Endothelial cell of umbilical vein (primary cell): ENCODE data around the gene PLOD1. TPM values are rescaled to one million over a fixed set of nuclear protein-coding genes. Genes with fewer than 3 reads are reported as not detected.

Source experiments
- BruUV-seq: library from RNA; stranded (reverse); fragments of 400-500 nt; replicated peaks from 2 replicates; lab custom pipeline; 2021; lab: Mats Ljungman, UMichigan
- CTCF ChIA-PET: fragments of 300-600, 350-600 bp; sonication (Branson Sonifier 250); formaldehyde crosslinking; loops from one replicate; lab custom pipeline; 2021; ENCODE audit warnings: antibody characterized with exemption, inconsistent platforms; lab: Charles Lee
- POLR2A ChIA-PET: fragments of 300-600, 350-600 bp; sonication (Branson Sonifier 250); formaldehyde crosslinking; loops from one replicate; lab custom pipeline; 2021; ENCODE audit warnings: antibody characterized with exemption, inconsistent platforms; lab: Charles Lee
- DNase-seq: peaks from one replicate; pipeline ENCODE4 v3.0.0-alpha.2; 2011; ENCODE audit warnings: low read depth, low spot score
- FAIRE-seq: peaks from 2 replicates; lab custom pipeline; 2011; peaks lifted over from hg19 to GRCh38; lab: Jason Lieb, UNC
- H2AFZ ChIP-seq: 2 replicates; pipeline ENCODE4 v1.6.0; 2012; ENCODE audit warnings: low read depth, low read length, control low read depth, inconsistent platforms
- H3K27ac ChIP-seq: 2 replicates; pipeline ENCODE4 v1.5.1; 2011; ENCODE audit warnings: low read depth, mild to moderate bottlenecking, control low read depth, low read length, moderate library complexity; ENCODE audit not compliant: insufficient read depth
- H3K27me3 ChIP-seq, 2 experiments: 2 replicates each; pipeline versions ENCODE4 v1.6.0 to v1.6.1; 2011; ENCODE audit warnings: low read length in 2 of 2, mixed read lengths in 1 of 2; ENCODE audit not compliant: control insufficient read depth in 2 of 2, insufficient read depth in 2 of 2
- H3K36me3 ChIP-seq, 2 experiments: 2 replicates in 1 of 2; 3 replicates in 1 of 2; pipeline ENCODE4 v1.5.1; 2011; ENCODE audit warnings: low read length in 2 of 2, mild to moderate bottlenecking in 1 of 2, moderate library complexity in 1 of 2; ENCODE audit not compliant: control insufficient read depth in 2 of 2, insufficient read depth in 2 of 2; ENCODE audit errors: extremely low read depth in 1 of 2
- H3K4me1 ChIP-seq: 3 replicates; pipeline ENCODE4 v1.5.1; 2011; ENCODE audit warnings: mild to moderate bottlenecking, low read length; ENCODE audit not compliant: control insufficient read depth, insufficient read depth; ENCODE audit errors: extremely low read depth
- H3K4me2 ChIP-seq: 2 replicates; pipeline ENCODE4 v1.6.1; 2011; ENCODE audit warnings: low read length, control low read depth, mixed read lengths; ENCODE audit not compliant: insufficient read depth
- H3K4me3 ChIP-seq, 3 experiments: fragments of 200-600 bp in 1 of 3; sonication (generic), shearing (Covaris generic) in 1 of 3; replicated peaks in 1 of 3; 2 replicates each; pipeline ENCODE4 v1.5.1; 2011 to 2016; ENCODE audit warnings: control low read depth in 3 of 3, low read length in 3 of 3, mild to moderate bottlenecking in 2 of 3, inconsistent platforms in 1 of 3, low read depth in 1 of 3, moderate library complexity in 1 of 3; ENCODE audit not compliant: insufficient read depth in 1 of 3
- H3K79me2 ChIP-seq: 2 replicates; pipeline ENCODE4 v1.6.0; 2012; ENCODE audit warnings: low read length, inconsistent platforms; ENCODE audit not compliant: control insufficient read depth, insufficient read depth
- H3K9ac ChIP-seq: replicated peaks from 2 replicates; pipeline ENCODE3; 2011; ENCODE audit warnings: low read length, control low read depth; ENCODE audit not compliant: insufficient read depth; ENCODE audit errors: extremely low read depth
- H3K9me1 ChIP-seq: replicated peaks from 3 replicates; pipeline ENCODE4 v1.6.0; 2011; ENCODE audit warnings: mild to moderate bottlenecking, low read length; ENCODE audit not compliant: control insufficient read depth, insufficient read depth; ENCODE audit errors: extremely low read depth
- H3K9me3 ChIP-seq: replicated peaks from 2 replicates; pipeline ENCODE4 v1.5.1; 2012; ENCODE audit warnings: low read length, inconsistent platforms; ENCODE audit not compliant: control insufficient read depth, insufficient read depth
- H4K20me1 ChIP-seq: replicated peaks from 2 replicates; pipeline ENCODE3; 2011; ENCODE audit warnings: mild to moderate bottlenecking, low read length; ENCODE audit not compliant: control insufficient read depth, insufficient read depth; ENCODE audit errors: extremely low read depth
- CTCF ChIP-seq, 2 donors: IDR thresholded peaks; 1 replicate in 1 of 2; 2 replicates in 1 of 2; pipeline ENCODE4 v1.5.1; 2011; ENCODE audit warnings: low read length in 2 of 2, mild to moderate bottlenecking in 2 of 2, moderate library complexity in 2 of 2, control low read depth in 1 of 2, inconsistent platforms in 1 of 2, low read depth in 1 of 2; ENCODE audit not compliant: insufficient read depth in 1 of 2; ENCODE audit errors: extremely low read depth in 1 of 2
- EZH2 ChIP-seq: IDR thresholded peaks from 2 replicates; pipeline ENCODE4 v1.6.1; 2012; ENCODE audit warnings: borderline replicate concordance, low read depth, mild to moderate bottlenecking, moderate library complexity, low read length, inconsistent platforms; ENCODE audit not compliant: severe bottlenecking
- FOS ChIP-seq: IDR thresholded peaks from 2 replicates; pipeline ENCODE4 v1.6.1; 2011; ENCODE audit warnings: mild to moderate bottlenecking, low read length, moderate library complexity, borderline replicate concordance; ENCODE audit not compliant: insufficient read depth
- GATA2 ChIP-seq: IDR thresholded peaks from 2 replicates; pipeline ENCODE4 v1.7.0; 2011; ENCODE audit warnings: low read depth, mild to moderate bottlenecking, moderate library complexity, mixed read lengths, low read length; ENCODE audit not compliant: insufficient read length, insufficient read depth
- JUN ChIP-seq: IDR thresholded peaks from 2 replicates; pipeline ENCODE4 v1.6.1; 2011; ENCODE audit warnings: borderline replicate concordance, low read depth; ENCODE audit not compliant: insufficient read length, insufficient read depth
- MAX ChIP-seq: IDR thresholded peaks from 2 replicates; pipeline ENCODE4 v1.6.1; 2011; ENCODE audit not compliant: insufficient read depth, insufficient read length
- MYC ChIP-seq: IDR thresholded peaks from one replicate; pipeline ENCODE4 v1.6.1; 2011; ENCODE audit warnings: mild to moderate bottlenecking, low read depth, low read length
- POLR2A ChIP-seq: IDR thresholded peaks from 2 replicates; pipeline ENCODE4 v1.6.1; 2012; ENCODE audit warnings: low read depth, mild to moderate bottlenecking, control low read depth, low read length
- POLR2AphosphoS5 ChIP-seq: IDR thresholded peaks from 2 replicates; pipeline ENCODE4 v1.6.1; 2012; ENCODE audit warnings: low read depth, mild to moderate bottlenecking, control low read depth, low read length, moderate library complexity; ENCODE audit not compliant: insufficient read depth
- dilution Hi-C: fragments of 300-500 bp; cut with MboI; formaldehyde crosslinking; loops from one replicate; pipeline ENCODE4 v1.15.0; 2019; ENCODE audit warnings: low sequenced_read_pairs; ENCODE audit not compliant: extremely low pct_ligation_motif_present
- intact Hi-C: fragments of 100-400 bp; cut with micrococcal nuclease; formaldehyde crosslinking; loops from one replicate; pipeline ENCODE4 v1.10.0; 2022
- polyA plus RNA-seq, 4 experiments: library from polyadenylated mRNA; depleted of rRNA in 3 of 4; stranded (reverse) in 3 of 4; unstranded in 1 of 4; fragments of >200 nt; gene quantifications; 2 replicates each; pipeline versions ENCODE4 v1.2.1 to v1.2.3, GENCODE V29; 2011 to 2012; ENCODE audit warnings: missing spikeins in 1 of 4
- total RNA-seq: library from RNA; stranded (reverse); gene quantifications from 2 replicates; pipeline ENCODE4 v1.2.3, GENCODE V29; 2021

Gene PLOD1
- total and polyA plus RNA-seq, 2 donors (not counting 3 experiments of a cell fraction or from before 2014, with no cell fraction given), result 260 to 412 TPM

- ChIA-PET POLR2A (interaction anchor here (1.8 kb wide), 1 partner anchor 47 kb away, joined by 4 read pairs; no protein-coding TSS in a partner anchor), CTCF (no interaction called here)
- Histone ChIP-seq H3K9me3 (no peaks in the 10 kb centered on the region), H3K4me1 (no peaks in the 10 kb centered on the region), H4K20me1 (no peaks in the 10 kb centered on the region), H3K27ac (no peak overlapping the region), H3K4me3 (no peak overlapping the region), H3K27me3 (no peaks in the 10 kb centered on the region), H3K4me2 (no peak overlapping the region), H3K79me2 (no peaks in the 10 kb centered on the region), H3K9ac (no peak overlapping the region), H3K36me3 (peaks cover 6 to 41% of the 10 kb centered on the region in 2 experiments), H2AFZ (no peak overlapping the region), H3K9me1 (no peaks in the 10 kb centered on the region)
- dilution Hi-C loops, result no loop called here
- FAIRE-seq, result no peak
- DNase-seq, result no peak
- intact Hi-C loops, result no loop called here
- no peak for TF ChIP-seq JUN
- no peak for TF ChIP-seq FOS
- no peak for TF ChIP-seq POLR2A
- TF ChIP-seq EZH2, result no peak
- TF ChIP-seq POLR2AphosphoS5, result no peak
- no peak for TF ChIP-seq MYC
- TF ChIP-seq CTCF (IDR thresholded peaks at IDR 0.05; ENCODE audit: extremely low read depth in 1 of 2, insufficient read depth in 1 of 2, low read depth in 1 of 2, low read length in 2 of 2), result no peak
- TF ChIP-seq MAX, result no peak
- no peak for TF ChIP-seq GATA2
- BruUV-seq, result no TSS peak
These were observed 20.7 kb downstream of the PLOD1 start for GRCh38 chr1:11955221-11955620.
